GM19025 (cell line): ENCODE data around the gene FGF12.
A peak's percentile ranks its signal among the peaks of the same experiment; 100 is the strongest.

Experiments
- ATAC-seq: cut with Tn5 transposase; IDR thresholded peaks from one replicate; pipeline ENCODE4 v1.9.1; 2021; ENCODE audit warnings: mild to moderate bottlenecking, low read depth, moderate library complexity; ENCODE audit not compliant: unreplicated experiment

Gene FGF12

GRCh38 chr3:192687488-192688152 is 39.7 kb downstream of the FGF12 start:
- no peak for ATAC-seq

- ATAC-seq = no peak
Measured at GRCh38 chr3:192685801-192686200, 41.5 kb downstream of the FGF12 start.

- ATAC-seq = no peak
Measured at GRCh38 chr3:192684151-192684550, 43.2 kb downstream of the FGF12 start.

GRCh38 chr3:192675958-192676649 is 51.2 kb downstream of the FGF12 start:
- ATAC-seq = peak; percentile 55

GRCh38 chr3:192655628-192656027 is 71.7 kb downstream of the FGF12 start:
- no peak for ATAC-seq

- no peak for ATAC-seq
Measured at GRCh38 chr3:192655040-192655439, 72.3 kb downstream of the FGF12 start.

GRCh38 chr3:192653862-192654261 is 73.5 kb downstream of the FGF12 start:
- no peak for ATAC-seq

- no peak for ATAC-seq
Measured at GRCh38 chr3:192652727-192653126, 74.6 kb downstream of the FGF12 start.

GRCh38 chr3:192651836-192652512 is 75.4 kb downstream of the FGF12 start:
- ATAC-seq = no peak

GRCh38 chr3:192645437-192645836 is 81.9 kb downstream of the FGF12 start:
- ATAC-seq = no peak

- ATAC-seq = no peak
Measured at GRCh38 chr3:192642651-192643050, 84.7 kb downstream of the FGF12 start.

- no peak for ATAC-seq
Measured at GRCh38 chr3:192641919-192642318, 85.4 kb downstream of the FGF12 start.

- ATAC-seq = no peak
Measured at GRCh38 chr3:192639987-192640386, 87.4 kb downstream of the FGF12 start.

- no peak for ATAC-seq
Measured at GRCh38 chr3:192637803-192638202, 89.5 kb downstream of the FGF12 start.

GRCh38 chr3:192636517-192637444 is 90.6 kb downstream of the FGF12 start:
- ATAC-seq = no peak

- ATAC-seq = no peak
Measured at GRCh38 chr3:192629429-192629828, 97.9 kb downstream of the FGF12 start.

- no peak for ATAC-seq
Measured at GRCh38 chr3:192621909-192622308, 105.4 kb downstream of the FGF12 start.

GRCh38 chr3:192620275-192620674 is 107.1 kb downstream of the FGF12 start:
- no peak for ATAC-seq

GRCh38 chr3:192611411-192611810 is 115.9 kb downstream of the FGF12 start:
- no peak for ATAC-seq

- ATAC-seq = no peak
Measured at GRCh38 chr3:192608726-192609600, 118.4 kb downstream of the FGF12 start.
